ENCODE results near the gene ERVK3-1. TPM values are rescaled to one million over a fixed set of nuclear protein-coding genes. Genes with fewer than 3 reads are reported as not detected.

The ERVK3-1 gene
- total and polyA plus RNA-seq, 2 of the 13 experiments (the other 11 are each of a cell fraction or from before 2014, with no cell fraction given), result 28.5 to 38.7 TPM

DNA sequence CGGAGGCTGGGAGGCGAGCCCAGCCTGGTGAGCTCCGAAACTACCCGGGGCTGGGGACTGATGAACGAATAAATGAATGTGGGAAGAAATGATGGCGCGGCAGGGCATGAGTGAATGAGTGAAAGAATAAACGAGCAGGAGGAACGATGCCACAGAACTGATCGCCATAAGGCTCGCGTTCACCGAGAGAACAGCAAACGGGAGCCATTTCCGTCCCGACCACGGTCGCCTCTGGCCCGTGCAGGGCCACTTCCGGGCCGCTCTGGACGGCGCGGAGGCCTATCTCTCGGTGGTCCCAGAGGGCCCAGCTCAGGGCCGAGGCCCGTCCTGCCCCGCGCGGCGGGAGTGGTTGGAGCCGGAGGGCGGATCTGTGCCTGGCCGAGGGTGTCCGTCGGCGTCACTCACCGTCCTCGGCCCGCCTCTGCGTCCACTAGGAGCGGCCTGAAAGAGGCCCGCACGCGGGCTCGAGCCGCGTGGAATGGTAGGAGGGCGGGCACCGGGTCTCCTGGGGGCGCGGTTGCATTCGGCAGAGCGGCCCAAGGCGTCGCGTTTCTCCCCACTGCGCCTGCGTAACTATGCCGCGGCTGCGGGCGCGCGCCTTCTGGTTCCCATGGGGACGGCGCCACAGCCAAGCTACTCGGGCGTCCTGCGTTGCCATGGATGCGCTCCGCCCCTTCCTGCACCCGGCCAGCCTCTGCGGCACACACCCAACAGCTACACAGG, 57.3 kb downstream of the ERVK3-1 start, which contains the start of gene ZNF497 (continued):
- TF ChIP-seq ZBTB42 (CRISPR knock-in tag; IDR thresholded peaks at IDR 0.05), result no peak
- peak; percentile 26 for TF ChIP-seq U2AF1 (optimal IDR thresholded peaks at IDR 0.05; ENCODE audit: low read depth, low read length)
- 0 out of 2 replicates have a peak, but pooled peaks have one; percentile 21 for TF ChIP-seq ZBTB37 (CRISPR knock-in tag; IDR thresholded peaks at IDR 0.05)
- peak; percentile 93 for TF ChIP-seq MYC (CRISPR knock-in tag; IDR thresholded peaks at IDR 0.05; ENCODE audit: borderline replicate concordance)
- TF ChIP-seq, protein P1, sequence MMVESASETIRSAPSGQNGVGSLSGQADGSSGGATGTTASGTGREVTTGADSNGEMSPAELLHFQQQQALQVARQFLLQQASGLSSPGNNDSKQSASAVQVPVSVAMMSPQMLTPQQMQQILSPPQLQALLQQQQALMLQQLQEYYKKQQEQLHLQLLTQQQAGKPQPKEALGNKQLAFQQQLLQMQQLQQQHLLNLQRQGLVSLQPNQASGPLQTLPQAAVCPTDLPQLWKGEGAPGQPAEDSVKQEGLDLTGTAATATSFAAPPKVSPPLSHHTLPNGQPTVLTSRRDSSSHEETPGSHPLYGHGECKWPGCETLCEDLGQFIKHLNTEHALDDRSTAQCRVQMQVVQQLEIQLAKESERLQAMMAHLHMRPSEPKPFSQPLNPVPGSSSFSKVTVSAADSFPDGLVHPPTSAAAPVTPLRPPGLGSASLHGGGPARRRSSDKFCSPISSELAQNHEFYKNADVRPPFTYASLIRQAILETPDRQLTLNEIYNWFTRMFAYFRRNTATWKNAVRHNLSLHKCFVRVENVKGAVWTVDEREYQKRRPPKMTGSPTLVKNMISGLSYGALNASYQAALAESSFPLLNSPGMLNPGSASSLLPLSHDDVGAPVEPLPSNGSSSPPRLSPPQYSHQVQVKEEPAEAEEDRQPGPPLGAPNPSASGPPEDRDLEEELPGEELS (CRISPR knock-in tag; IDR thresholded peaks at IDR 0.05), result peak; percentile 23; the same call in 1 of the 2 replicates
- TF ChIP-seq ZNF30 (CRISPR knock-in tag; IDR thresholded peaks at IDR 0.05), result no peak
- TF ChIP-seq, protein P2, sequence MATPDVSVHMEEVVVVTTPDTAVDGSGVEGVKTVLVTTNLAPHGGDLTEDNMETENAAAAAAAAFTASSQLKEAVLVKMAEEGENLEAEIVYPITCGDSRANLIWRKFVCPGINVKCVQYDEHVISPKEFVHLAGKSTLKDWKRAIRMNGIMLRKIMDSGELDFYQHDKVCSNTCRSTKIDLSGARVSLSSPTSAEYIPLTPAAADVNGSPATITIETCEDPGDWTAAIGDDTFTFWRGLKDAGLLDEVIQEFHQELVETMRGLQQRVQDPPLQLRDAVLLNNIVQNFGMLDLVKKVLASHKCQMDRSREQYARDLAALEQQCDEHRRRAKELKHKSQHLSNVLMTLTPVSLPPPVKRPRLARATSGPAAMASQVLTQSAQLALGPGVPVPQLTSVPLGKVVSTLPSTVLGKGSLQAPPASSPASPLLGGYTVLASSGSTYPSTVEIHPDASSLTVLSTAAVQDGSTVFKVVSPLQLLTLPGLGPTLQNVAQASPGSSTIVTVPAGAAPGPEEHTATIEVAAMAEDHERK (CRISPR knock-in tag; IDR thresholded peaks at IDR 0.05; ENCODE audit: low read depth), result peak; percentile 52; the same call in 1 of the 2 replicates
- peak; percentile 100 for TF ChIP-seq ZNF574 (CRISPR knock-in tag; IDR thresholded peaks at IDR 0.05)
- 0 out of 2 replicates have a peak, but pooled peaks have one; percentile 62 for TF ChIP-seq ZNF678 (CRISPR knock-in tag; IDR thresholded peaks at IDR 0.05)
- peak; percentile 42; the same call in 1 of the 2 replicates for TF ChIP-seq TFAP4 (IDR thresholded peaks at IDR 0.05; ENCODE audit: borderline replicate concordance, low read depth)
- peak; percentile 67; the same call in 1 of the 2 replicates for TF ChIP-seq ZNF441 (CRISPR knock-in tag; IDR thresholded peaks at IDR 0.05; ENCODE audit: borderline replicate concordance)
- TF ChIP-seq SRSF4 (IDR thresholded peaks at IDR 0.05; ENCODE audit: low read depth, low read length, poor library complexity, severe bottlenecking), result no peak
- TF ChIP-seq KLF16 (CRISPR knock-in tag; IDR thresholded peaks at IDR 0.05), result peak in 1 of 2 experiments; percentile 35; a peak in 1 of 4 replicates
- TF ChIP-seq NFKB2 (CRISPR knock-in tag; IDR thresholded peaks at IDR 0.05; ENCODE audit: borderline replicate concordance), result peak; percentile 74; the same call in 1 of the 2 replicates
- TF ChIP-seq ZNF891 (CRISPR knock-in tag; IDR thresholded peaks at IDR 0.05), result peak; percentile 37
- TF ChIP-seq FOXO4 (CRISPR knock-in tag; conservative IDR thresholded peaks at IDR 0.05), result 0 out of 2 replicates have a peak, but pooled peaks have one; percentile 62
- no peak for TF ChIP-seq MTA3 (CRISPR knock-in tag; IDR thresholded peaks at IDR 0.05)
- TF ChIP-seq KLF6 (CRISPR knock-in tag; IDR thresholded peaks at IDR 0.05), result peak; percentile 60; the same call in 1 of the 2 replicates
